ENCODE data around the gene CLINT1. TPM values are rescaled to one million over a fixed set of nuclear protein-coding genes. Genes with fewer than 3 reads are reported as not detected.

CLINT1 gene
- total RNA-seq, 1 donor: 120 TPM

DNA sequence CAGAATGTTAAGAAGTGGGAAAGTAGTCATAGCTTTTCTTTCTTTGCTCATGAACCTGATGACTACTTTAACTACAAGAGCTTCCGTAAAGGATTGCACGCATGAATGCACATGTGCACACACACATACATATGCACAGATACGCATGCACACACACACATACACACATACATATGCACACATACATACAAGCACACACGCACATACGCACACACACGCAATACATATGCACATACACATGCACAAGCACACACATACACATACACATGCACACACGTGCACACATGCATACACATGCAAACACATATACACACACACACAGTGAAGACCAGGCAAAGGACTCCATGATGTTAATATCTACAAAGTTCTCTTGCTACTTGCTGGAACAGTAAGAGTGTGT lies 92.5 kb downstream of the CLINT1 start:
- Histone ChIP-seq H3K27me3 (ENCODE audit: insufficient read depth, low read length) (no peaks in the 10 kb centered on the region), H3K4me1 (ENCODE audit: insufficient read depth, low read length) (no peaks in the 10 kb centered on the region), H3K9me3 (ENCODE audit: low read depth, low read length) (no peaks in the 10 kb centered on the region), H3K4me3 (ENCODE audit: low read length) (no peak overlapping the region)

GRCh38 chr5:157764531-157764930 lies 94.4 kb downstream of the CLINT1 start:
- Histone ChIP-seq H3K9me3 (ENCODE audit: low read depth, low read length) (no peaks in the 10 kb centered on the region), H3K4me1 (ENCODE audit: insufficient read depth, low read length) (no peaks in the 10 kb centered on the region), H3K27me3 (ENCODE audit: insufficient read depth, low read length) (no peaks in the 10 kb centered on the region), H3K4me3 (ENCODE audit: low read length) (no peak overlapping the region)

DNA sequence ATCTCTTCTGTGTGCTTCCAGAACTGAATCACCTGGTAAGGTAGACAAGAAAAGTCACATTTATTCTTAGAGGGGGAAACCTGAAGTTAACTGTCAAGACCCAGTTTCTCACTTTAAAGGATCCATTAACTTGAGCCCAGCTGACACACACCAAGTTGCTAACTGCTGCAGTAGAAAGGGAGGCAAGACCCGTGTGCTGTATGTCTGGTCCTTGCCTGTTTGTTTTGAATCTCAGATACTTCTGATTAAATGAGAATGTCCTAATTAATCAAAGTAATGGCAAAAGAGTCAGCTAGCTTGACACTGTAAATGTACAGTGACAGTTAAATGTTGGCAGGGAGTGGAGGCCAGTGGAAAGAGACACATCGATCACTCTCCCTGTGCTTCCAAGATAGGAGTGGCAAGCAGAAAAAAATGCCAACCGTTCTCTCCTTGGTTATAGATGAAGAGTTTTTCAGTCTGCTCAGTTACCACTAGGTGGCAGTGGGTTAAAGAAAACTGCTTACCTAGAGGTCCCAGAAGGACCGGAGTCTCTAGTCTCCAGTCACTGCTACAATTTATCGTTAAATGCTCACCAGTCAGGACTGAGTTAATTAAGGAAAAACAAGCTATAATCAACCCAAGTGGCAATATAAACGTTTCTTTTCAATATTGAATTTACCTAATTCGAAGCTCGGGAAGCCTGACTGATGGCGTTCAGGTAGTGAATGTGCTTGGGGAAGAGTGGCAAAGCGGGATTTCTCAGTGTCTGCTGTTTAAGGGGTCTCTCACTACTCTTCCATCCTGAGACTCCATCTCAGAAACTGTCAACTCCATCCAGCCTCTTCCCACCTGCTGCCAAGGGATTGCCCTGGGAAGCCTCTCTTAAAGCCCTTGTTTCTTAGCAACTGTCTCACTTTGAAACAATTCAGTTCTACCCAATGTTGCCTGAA lies 97.0 kb downstream of the CLINT1 start:
- H3K9me3 ChIP-seq (ENCODE audit: low read depth, low read length): no peaks in the 10 kb centered on the region
- H3K27me3 ChIP-seq (ENCODE audit: insufficient read depth, low read length): no peaks in the 10 kb centered on the region
- no peaks in the 10 kb centered on the region for H3K4me1 ChIP-seq (ENCODE audit: insufficient read depth, low read length)
- no peak overlapping the region for H3K4me3 ChIP-seq (ENCODE audit: low read length)

GRCh38 chr5:157758706-157759105 lies 100.2 kb downstream of the CLINT1 start:
- Histone ChIP-seq H3K9me3 (ENCODE audit: low read depth, low read length) (no peaks in the 10 kb centered on the region), H3K27me3 (ENCODE audit: insufficient read depth, low read length) (no peaks in the 10 kb centered on the region), H3K4me1 (ENCODE audit: insufficient read depth, low read length) (no peaks in the 10 kb centered on the region), H3K4me3 (ENCODE audit: low read length) (no peak overlapping the region)

GRCh38 chr5:157756122-157756521 lies 102.8 kb downstream of the CLINT1 start:
- Histone ChIP-seq H3K4me3 (ENCODE audit: low read length) (no peak overlapping the region), H3K27me3 (ENCODE audit: insufficient read depth, low read length) (no peaks in the 10 kb centered on the region), H3K9me3 (ENCODE audit: low read depth, low read length) (no peaks in the 10 kb centered on the region), H3K4me1 (ENCODE audit: insufficient read depth, low read length) (no peaks in the 10 kb centered on the region)

DNA sequence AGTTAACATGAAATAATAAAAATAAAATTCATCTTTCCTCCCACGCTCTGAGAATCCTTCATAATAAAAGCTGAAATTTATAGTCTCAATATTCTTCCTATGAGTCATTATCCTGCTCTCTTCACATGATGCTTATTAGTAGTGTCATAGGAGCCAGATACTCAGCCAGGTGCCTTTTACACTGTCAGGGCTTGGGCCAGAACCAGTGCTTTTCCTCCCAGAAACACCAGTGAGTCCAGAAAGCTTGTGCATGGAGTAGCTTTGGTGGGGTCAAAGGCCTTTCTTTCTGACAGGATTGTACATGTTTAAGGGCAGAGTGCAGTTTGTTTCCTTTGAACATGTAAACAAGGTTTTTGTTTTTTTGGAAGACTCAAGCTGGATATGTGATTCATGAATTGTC lies 108.6 kb downstream of the CLINT1 start:
- Histone ChIP-seq H3K9me3 (ENCODE audit: low read depth, low read length) (no peaks in the 10 kb centered on the region), H3K27me3 (ENCODE audit: insufficient read depth, low read length) (no peaks in the 10 kb centered on the region), H3K4me1 (ENCODE audit: insufficient read depth, low read length) (no peaks in the 10 kb centered on the region), H3K4me3 (ENCODE audit: low read length) (no peak overlapping the region)

- Histone ChIP-seq H3K4me3 (ENCODE audit: low read length) (no peak overlapping the region), H3K9me3 (ENCODE audit: low read depth, low read length) (no peaks in the 10 kb centered on the region), H3K27me3 (ENCODE audit: insufficient read depth, low read length) (no peaks in the 10 kb centered on the region), H3K4me1 (ENCODE audit: insufficient read depth, low read length) (peaks cover 5% of the 10 kb centered on the region)
Measured at GRCh38 chr5:157749462-157749799, 109.5 kb downstream of the CLINT1 start.

DNA sequence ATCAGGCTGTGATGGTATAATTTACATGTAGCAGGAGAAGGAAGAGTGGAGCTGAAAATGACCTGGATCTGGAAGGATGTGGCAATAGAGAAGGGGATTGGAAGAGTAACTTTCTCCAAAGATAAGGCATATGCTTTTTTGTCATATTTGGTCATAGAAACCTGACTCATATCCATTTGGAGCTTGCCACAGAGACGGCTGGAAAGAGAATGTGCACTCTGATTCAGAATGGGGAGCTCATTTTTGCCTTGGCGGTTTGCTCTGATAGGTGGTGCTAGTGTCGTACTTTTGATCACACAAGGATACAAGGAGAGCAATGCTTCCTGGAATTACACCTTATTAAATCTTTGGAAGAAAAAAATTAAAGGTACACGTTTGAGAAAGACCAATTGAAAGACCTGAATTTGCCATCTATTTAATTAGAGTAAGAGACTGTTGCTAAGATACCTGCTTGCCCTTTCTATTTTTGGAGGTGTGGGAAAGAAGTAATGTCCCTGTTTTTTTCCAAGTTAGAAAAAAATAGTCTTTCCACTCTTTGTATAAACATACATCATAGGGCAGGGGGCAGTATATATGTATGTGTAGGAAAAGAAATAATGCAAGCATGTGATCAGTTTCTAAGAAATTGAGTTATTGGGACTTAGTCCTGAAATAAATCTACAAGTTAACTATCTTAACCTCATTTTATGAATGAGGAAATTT lies 110.0 kb downstream of the CLINT1 start:
- Histone ChIP-seq H3K4me1 (ENCODE audit: insufficient read depth, low read length) (peaks cover 9% of the 10 kb centered on the region), H3K9me3 (ENCODE audit: low read depth, low read length) (no peaks in the 10 kb centered on the region), H3K27me3 (ENCODE audit: insufficient read depth, low read length) (no peaks in the 10 kb centered on the region), H3K4me3 (ENCODE audit: low read length) (no peak overlapping the region)

DNA sequence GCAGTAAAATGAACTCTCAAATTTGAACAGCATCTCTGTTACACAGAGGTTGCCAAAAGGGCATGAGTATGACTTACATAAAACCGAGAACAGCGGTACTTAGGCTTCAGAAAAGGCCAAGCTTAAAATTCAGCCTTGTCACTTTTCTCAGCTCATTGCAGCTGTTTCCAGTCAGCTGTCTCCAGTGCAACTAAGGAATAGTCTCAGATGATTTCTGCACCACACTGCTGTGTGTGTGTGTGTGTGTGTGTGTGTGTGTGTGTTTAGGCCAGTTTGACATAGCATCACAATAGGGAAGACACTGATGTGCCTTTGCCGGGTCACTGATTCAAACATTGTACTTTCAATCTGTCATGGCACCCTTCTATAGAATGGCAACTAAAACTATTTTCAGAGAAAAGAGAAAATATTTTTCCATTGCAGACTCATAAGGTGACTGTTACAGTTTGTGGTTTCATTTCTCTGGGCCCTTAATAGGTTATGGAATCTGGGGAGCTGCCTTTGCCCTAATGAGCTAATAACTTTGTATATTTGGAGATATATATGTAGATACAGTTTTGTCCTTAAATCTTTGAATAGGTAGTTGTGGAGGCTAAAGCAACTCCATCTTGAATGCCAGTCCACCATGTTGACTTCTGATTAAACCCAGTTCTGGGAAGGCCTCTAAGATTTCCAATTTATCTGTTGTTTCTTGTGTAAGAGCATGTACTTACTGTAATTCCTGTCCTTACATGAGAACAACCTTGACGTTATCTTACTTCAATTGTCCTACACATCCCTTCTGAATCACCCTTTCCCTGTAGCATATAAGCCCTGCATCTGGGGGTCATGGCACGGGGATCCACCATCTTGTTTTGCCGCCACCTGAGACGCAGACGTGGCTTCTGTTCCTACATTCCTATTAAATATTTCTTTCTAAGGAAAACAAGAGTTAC lies 110.9 kb downstream of the CLINT1 start:
- H3K4me3 ChIP-seq (ENCODE audit: low read length): no peak overlapping the region
- H3K27me3 ChIP-seq (ENCODE audit: insufficient read depth, low read length): no peaks in the 10 kb centered on the region
- no peaks in the 10 kb centered on the region for H3K9me3 ChIP-seq (ENCODE audit: low read depth, low read length)
- H3K4me1 ChIP-seq (ENCODE audit: insufficient read depth, low read length): peaks cover 12% of the 10 kb centered on the region

GRCh38 chr5:157747173-157747740 lies 111.7 kb downstream of the CLINT1 start:
- no peak overlapping the region for H3K4me3 ChIP-seq (ENCODE audit: low read length)
- peaks cover 14% of the 10 kb centered on the region for H3K4me1 ChIP-seq (ENCODE audit: insufficient read depth, low read length)
- no peaks in the 10 kb centered on the region for H3K9me3 ChIP-seq (ENCODE audit: low read depth, low read length)
- H3K27me3 ChIP-seq (ENCODE audit: insufficient read depth, low read length): no peaks in the 10 kb centered on the region

DNA sequence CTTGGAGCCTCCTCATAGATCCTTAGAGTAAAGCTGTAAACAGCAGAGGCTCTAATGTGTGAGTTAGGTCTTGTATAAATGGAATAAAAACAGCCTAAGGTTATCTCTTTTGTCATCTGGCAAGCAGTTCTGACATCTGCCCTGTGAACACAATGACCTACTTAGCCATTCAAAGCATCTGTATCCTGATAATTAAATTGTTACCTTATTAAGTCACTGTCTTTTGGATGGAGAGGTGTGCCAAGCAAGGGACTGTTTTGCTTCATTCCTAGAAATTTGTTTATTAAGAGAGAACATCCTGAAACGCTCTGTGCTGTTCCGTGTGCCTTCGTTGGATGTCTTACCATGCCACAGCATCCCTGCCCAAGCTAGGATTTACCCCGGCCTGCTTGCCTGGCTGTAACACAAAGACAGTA lies 113.9 kb downstream of the CLINT1 start:
- Histone ChIP-seq H3K9me3 (ENCODE audit: low read depth, low read length) (no peaks in the 10 kb centered on the region), H3K4me1 (ENCODE audit: insufficient read depth, low read length) (peaks cover 14% of the 10 kb centered on the region), H3K27me3 (ENCODE audit: insufficient read depth, low read length) (no peaks in the 10 kb centered on the region), H3K4me3 (ENCODE audit: low read length) (no peak overlapping the region)

GRCh38 chr5:157744051-157745011 lies 114.6 kb downstream of the CLINT1 start:
- Histone ChIP-seq H3K27me3 (ENCODE audit: insufficient read depth, low read length) (no peaks in the 10 kb centered on the region), H3K9me3 (ENCODE audit: low read depth, low read length) (no peaks in the 10 kb centered on the region), H3K4me3 (ENCODE audit: low read length) (peak overlapping the region; percentile 56), H3K4me1 (ENCODE audit: insufficient read depth, low read length) (peaks cover 14% of the 10 kb centered on the region)

GRCh38 chr5:157743163-157744050 lies 115.5 kb downstream of the CLINT1 start, which contains the start of gene LSM11:
TSS of gene LSM11 (plus strand) at chr5:157743712. CDS start at chr5:157743751, 39 bp downstream.
- H3K4me3 ChIP-seq (ENCODE audit: low read length): peak within 1 kb of the TSS; percentile 56
- H3K9me3 ChIP-seq (ENCODE audit: low read depth, low read length): no peaks in the 10 kb centered on the region
- H3K27me3 ChIP-seq (ENCODE audit: insufficient read depth, low read length): no peaks in the 10 kb centered on the region
- H3K4me1 ChIP-seq (ENCODE audit: insufficient read depth, low read length): peaks cover 14% of the 10 kb centered on the region
